Calu3 (cell line): ENCODE measurements around the gene CRYAB. TPM values are rescaled to one million over a fixed set of nuclear protein-coding genes. Genes with fewer than 3 reads are reported as not detected.

ENCODE experiments used
- BruUV-seq: library from RNA; stranded (reverse); fragments of 400-500 nt; replicated peaks from 2 replicates; lab custom pipeline; 2021; lab: Mats Ljungman, UMichigan
- CTCF ChIA-PET: fragments of 300-600 bp; sonication (Branson Sonifier 250); formaldehyde crosslinking; loops from one replicate; lab custom pipeline; 2022; ENCODE audit warnings: antibody characterized with exemption; lab: Charles Lee
- DNase-seq: peaks from one replicate; pipeline ENCODE4 v3.0.0; 2022
- H3K27ac Mint-ChIP-seq: one replicate; pipeline ENCODE4 v1.8.0; 2022; ENCODE audit warnings: mixed read lengths; ENCODE audit not compliant: unreplicated experiment
- H3K27me3 Mint-ChIP-seq: one replicate; pipeline ENCODE4 v1.8.0; 2022; ENCODE audit warnings: mixed read lengths; ENCODE audit not compliant: unreplicated experiment
- H3K36me3 Mint-ChIP-seq: one replicate; pipeline ENCODE4 v1.8.0; 2022; ENCODE audit warnings: mild to moderate bottlenecking, moderate library complexity, mixed read lengths; ENCODE audit not compliant: insufficient read depth, unreplicated experiment
- H3K4me1 Mint-ChIP-seq: one replicate; pipeline ENCODE4 v1.8.0; 2022; ENCODE audit warnings: mild to moderate bottlenecking, low read depth, mixed read lengths; ENCODE audit not compliant: unreplicated experiment
- H3K4me3 Mint-ChIP-seq: one replicate; pipeline ENCODE4 v1.8.0; 2022; ENCODE audit warnings: mild to moderate bottlenecking, low read depth, moderate library complexity, mixed read lengths; ENCODE audit not compliant: unreplicated experiment
- H3K9me3 Mint-ChIP-seq: one replicate; pipeline ENCODE4 v1.8.0; 2022; ENCODE audit warnings: low read depth, mixed read lengths; ENCODE audit not compliant: unreplicated experiment
- CTCF ChIP-seq: fragments of 200-600 bp; IDR thresholded peaks from one replicate; pipeline ENCODE4 v1.8.0; 2022; ENCODE audit warnings: antibody characterized with exemption; ENCODE audit not compliant: unreplicated experiment
- intact Hi-C: fragments of 100-400 bp; cut with micrococcal nuclease; formaldehyde crosslinking; loops from one replicate; pipeline ENCODE4 v1.10.0; 2022; ENCODE audit not compliant: unreplicated experiment
- total RNA-seq: library from RNA; stranded (reverse); gene quantifications from 2 replicates; pipeline ENCODE4 v1.2.3, GENCODE V29; 2022

CRYAB gene
- total RNA-seq, 1 experiment from 2014 or later: 1.9 TPM

- CTCF ChIA-PET: interaction anchor here (0.7 to 1.2 kb wide), 2 partner anchors 9 to 203 kb away, joined by 4 read pairs; no protein-coding TSS in a partner anchor
- no peak for DNase-seq
- H3K4me1 Mint-ChIP-seq: no peaks in the 10 kb centered on the region
- no peak for TF ChIP-seq CTCF
- no peaks in the 10 kb centered on the region for H3K27me3 Mint-ChIP-seq
- peaks cover 7% of the 10 kb centered on the region for H3K36me3 Mint-ChIP-seq
- H3K4me3 Mint-ChIP-seq: no peak overlapping the region
- H3K9me3 Mint-ChIP-seq: no peaks in the 10 kb centered on the region
- no peak overlapping the region for H3K27ac Mint-ChIP-seq
- intact Hi-C loops: no loop called here
- BruUV-seq: no TSS peak
These were observed 6.2 kb upstream of the CRYAB start for GRCh38 chr11:111917788-111918187.

- no TSS peak for BruUV-seq
- CTCF ChIA-PET: interaction anchor here (0.7 to 1.2 kb wide), 2 partner anchors 10 to 203 kb away, joined by 4 read pairs; no protein-coding TSS in a partner anchor
- no peaks in the 10 kb centered on the region for H3K27me3 Mint-ChIP-seq
- H3K36me3 Mint-ChIP-seq: peaks cover 7% of the 10 kb centered on the region
- no peak for TF ChIP-seq CTCF
- H3K27ac Mint-ChIP-seq: no peak overlapping the region
- DNase-seq: no peak
- intact Hi-C loops: no loop called here
- H3K4me3 Mint-ChIP-seq: no peak overlapping the region
- H3K4me1 Mint-ChIP-seq: no peaks in the 10 kb centered on the region
- no peaks in the 10 kb centered on the region for H3K9me3 Mint-ChIP-seq
These were observed 5.7 kb upstream of the CRYAB start for GRCh38 chr11:111917312-111917711.

GRCh38 chr11:111916768-111917167 is 5.2 kb upstream of the CRYAB start:
- Mint-ChIP-seq H3K4me1 (no peaks in the 10 kb centered on the region), H3K4me3 (no peak overlapping the region), H3K36me3 (peaks cover 7% of the 10 kb centered on the region), H3K27ac (no peak overlapping the region), H3K9me3 (no peaks in the 10 kb centered on the region), H3K27me3 (no peaks in the 10 kb centered on the region)
- no peak for TF ChIP-seq CTCF
- no TSS peak for BruUV-seq
- CTCF ChIA-PET: no interaction called here
- no peak for DNase-seq
- intact Hi-C loops: no loop called here

GRCh38 chr11:111913997-111914396 is 2.4 kb upstream of the CRYAB start:
- CTCF ChIA-PET: no interaction called here
- H3K27me3 Mint-ChIP-seq: peaks cover 8% of the 10 kb centered on the region
- no TSS peak for BruUV-seq
- H3K4me1 Mint-ChIP-seq: peaks cover 11% of the 10 kb centered on the region
- TF ChIP-seq CTCF: no peak
- no peak for DNase-seq
- H3K4me3 Mint-ChIP-seq: no peak overlapping the region
- no peak overlapping the region for H3K27ac Mint-ChIP-seq
- no peaks in the 10 kb centered on the region for H3K9me3 Mint-ChIP-seq
- intact Hi-C loops: no loop called here
- peaks cover 5% of the 10 kb centered on the region for H3K36me3 Mint-ChIP-seq
